ENCODE results near the gene NPTXR. TPM values are rescaled to one million over a fixed set of nuclear protein-coding genes. Genes with fewer than 3 reads are reported as not detected.
A peak's percentile ranks its signal among the peaks of the same experiment; 100 is the strongest.

The NPTXR gene
- total and polyA plus RNA-seq, 10 donors, result 0.24 to 11.5 (median 4.7) TPM

DNA sequence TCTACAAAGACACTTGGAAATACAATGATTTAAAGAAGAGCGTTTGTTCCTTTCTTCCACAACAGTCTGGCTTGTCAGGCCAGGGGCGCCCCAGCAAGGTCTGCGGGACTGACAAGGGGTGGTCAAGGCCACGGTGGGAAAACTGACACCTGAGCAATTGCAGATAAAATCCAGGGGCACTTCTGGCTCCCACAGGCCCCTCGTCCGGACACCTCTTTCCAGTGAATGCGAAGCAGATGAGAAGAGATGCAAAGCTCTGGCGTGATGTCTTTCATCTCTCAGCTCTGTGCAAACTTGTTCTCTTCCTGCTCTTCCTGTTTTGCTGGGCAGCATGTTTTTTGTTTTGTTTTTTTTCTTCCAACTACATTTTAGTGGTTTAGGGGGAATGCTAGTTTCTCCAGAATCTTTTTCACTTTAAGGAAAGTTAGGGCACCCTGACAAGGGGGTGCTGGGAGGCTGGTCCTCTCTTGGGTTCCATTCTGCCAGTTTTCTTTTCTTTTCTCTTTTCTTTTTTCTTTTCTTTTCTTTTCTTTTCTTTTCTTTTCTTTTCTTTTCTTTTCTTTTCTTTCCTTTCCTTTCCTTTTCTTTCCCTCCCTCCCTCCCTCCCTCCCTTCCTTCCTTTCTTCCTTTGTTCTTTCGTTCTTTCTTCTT, 39.3 kb upstream of the NPTXR start:
- intact Hi-C loops (cut with DNase I; ENCODE audit: low total_unique reads), result no loop called here
- H3K27ac ChIP-seq, result peak overlapping the region in 6 of 8 donors; percentile 7 to 68 (median 64)
- no peak for TF ChIP-seq POLR2A (IDR thresholded peaks at IDR 0.05)
- no peak for TF ChIP-seq POLR2AphosphoS5 (IDR thresholded peaks at IDR 0.05)
- TF ChIP-seq, protein P1, sequence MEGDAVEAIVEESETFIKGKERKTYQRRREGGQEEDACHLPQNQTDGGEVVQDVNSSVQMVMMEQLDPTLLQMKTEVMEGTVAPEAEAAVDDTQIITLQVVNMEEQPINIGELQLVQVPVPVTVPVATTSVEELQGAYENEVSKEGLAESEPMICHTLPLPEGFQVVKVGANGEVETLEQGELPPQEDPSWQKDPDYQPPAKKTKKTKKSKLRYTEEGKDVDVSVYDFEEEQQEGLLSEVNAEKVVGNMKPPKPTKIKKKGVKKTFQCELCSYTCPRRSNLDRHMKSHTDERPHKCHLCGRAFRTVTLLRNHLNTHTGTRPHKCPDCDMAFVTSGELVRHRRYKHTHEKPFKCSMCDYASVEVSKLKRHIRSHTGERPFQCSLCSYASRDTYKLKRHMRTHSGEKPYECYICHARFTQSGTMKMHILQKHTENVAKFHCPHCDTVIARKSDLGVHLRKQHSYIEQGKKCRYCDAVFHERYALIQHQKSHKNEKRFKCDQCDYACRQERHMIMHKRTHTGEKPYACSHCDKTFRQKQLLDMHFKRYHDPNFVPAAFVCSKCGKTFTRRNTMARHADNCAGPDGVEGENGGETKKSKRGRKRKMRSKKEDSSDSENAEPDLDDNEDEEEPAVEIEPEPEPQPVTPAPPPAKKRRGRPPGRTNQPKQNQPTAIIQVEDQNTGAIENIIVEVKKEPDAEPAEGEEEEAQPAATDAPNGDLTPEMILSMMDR (IDR thresholded peaks at IDR 0.05 in 8 of 11, conservative IDR thresholded peaks at IDR 0.05 in 3 of 11), result no peak
- H3K4me1 ChIP-seq, result peaks cover 0 to 27% (median 6%) of the 10 kb centered on the region in 6 donors
- H3K27me3 ChIP-seq (replicated peaks in 1 of 7), result no peaks in the 10 kb centered on the region
- no peak overlapping the region for H3K4me3 ChIP-seq
- no peaks in the 10 kb centered on the region for H3K9me3 ChIP-seq
- no peak for DNase-seq
- WGBS, 5 donors, result 41 to 57% (median 55%) methylated on average over 9 of the region's 9 CpGs
- no peaks in the 10 kb centered on the region for H3K36me3 ChIP-seq

DNA sequence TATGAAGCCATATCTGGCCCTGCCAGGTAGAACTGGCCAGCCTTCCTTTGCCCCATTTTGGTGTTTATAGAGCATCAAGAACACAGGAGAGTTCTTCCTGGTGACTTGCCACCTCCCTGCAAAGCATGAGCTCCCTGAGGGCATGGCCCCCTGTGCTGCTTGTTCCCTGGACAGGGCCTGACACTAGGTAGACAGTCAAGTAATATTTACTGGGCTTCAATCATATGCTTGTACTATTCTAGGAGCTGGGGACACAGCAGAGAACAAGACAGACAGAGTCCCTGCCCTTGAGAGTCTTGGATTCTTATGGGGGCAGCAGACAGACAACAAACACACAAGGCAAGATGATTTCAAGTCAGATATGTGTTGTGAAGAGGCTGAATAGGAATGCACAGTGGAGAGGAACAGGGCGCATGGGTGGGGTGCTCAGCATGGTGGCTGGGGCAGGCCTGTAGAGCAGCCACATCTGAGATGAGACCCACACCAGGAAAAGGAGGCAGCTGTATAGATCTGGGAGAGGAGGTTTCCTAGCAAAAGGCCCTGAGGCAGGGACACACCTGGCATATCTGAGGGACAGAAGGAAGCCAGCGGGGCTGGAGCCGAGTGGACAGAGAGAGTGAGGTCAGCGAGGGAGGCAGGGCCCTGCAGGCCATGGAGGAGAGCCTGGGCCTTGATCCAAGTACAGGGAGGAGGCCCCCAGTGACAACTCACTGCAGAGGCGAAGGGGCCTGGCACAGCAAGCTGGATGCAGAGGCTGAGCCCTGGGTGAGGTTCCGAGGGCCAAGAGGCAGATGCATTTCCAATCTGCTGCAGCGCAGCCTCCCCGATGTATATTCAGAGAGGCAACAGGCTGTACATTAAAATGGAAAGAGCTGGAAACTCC, 38.4 kb upstream of the NPTXR start:
- Histone ChIP-seq H3K27me3 (replicated peaks in 1 of 7) (no peaks in the 10 kb centered on the region), H3K27ac (peak overlapping the region in 6 of 8 donors; percentile 53 to 68 (median 64)), H3K4me3 (no peak overlapping the region), H3K36me3 (no peaks in the 10 kb centered on the region), H3K9me3 (no peaks in the 10 kb centered on the region), H3K4me1 (peaks cover 0 to 27% (median 6%) of the 10 kb centered on the region in 6 donors)
- TF ChIP-seq POLR2AphosphoS5 (IDR thresholded peaks at IDR 0.05) (peak in 1 of 3 donors; percentile 45), POLR2A (IDR thresholded peaks at IDR 0.05) (no peak)
- no peak for DNase-seq
- intact Hi-C loops (cut with DNase I; ENCODE audit: low total_unique reads), result no loop called here
- whole genome bisulfite sequencing, 5 donors, result 55 to 89% (median 71%) methylated on average over 7 to 8 of the region's 8 CpGs

DNA sequence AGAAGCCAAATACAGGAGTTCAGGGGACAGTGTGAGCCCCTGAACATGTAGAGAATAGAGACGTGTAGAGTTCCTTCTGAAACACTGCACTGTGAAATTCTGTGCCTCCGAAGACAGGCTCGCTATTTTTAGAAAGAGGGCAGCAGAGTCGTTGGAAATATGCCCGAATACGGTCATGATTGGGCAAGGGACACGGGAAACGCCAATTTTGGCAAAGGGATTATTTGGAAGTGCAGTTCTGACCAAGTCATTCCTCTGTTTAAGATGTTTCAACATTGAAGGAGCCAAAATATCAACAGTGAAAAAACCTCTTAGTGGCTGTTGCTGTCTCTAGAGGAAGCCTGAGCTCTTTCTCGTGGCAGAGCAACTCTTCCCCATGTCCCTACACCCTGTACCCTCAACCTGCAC, 37.6 kb upstream of the NPTXR start:
- H3K4me3 ChIP-seq, result no peak overlapping the region
- no peaks in the 10 kb centered on the region for H3K9me3 ChIP-seq
- no peaks in the 10 kb centered on the region for H3K36me3 ChIP-seq
- TF ChIP-seq POLR2AphosphoS5 (IDR thresholded peaks at IDR 0.05), result peak in 1 of 3 donors; percentile 63
- no peak for TF ChIP-seq POLR2A (IDR thresholded peaks at IDR 0.05)
- WGBS, 5 donors, result 17 to 32% (median 21%) methylated on average over 9 of the region's 9 CpGs
- H3K27ac ChIP-seq, result peak overlapping the region in 6 of 8 donors; percentile 53 to 68 (median 64)
- H3K4me1 ChIP-seq, result peaks cover 0 to 27% (median 6%) of the 10 kb centered on the region in 6 donors
- DNase-seq, result no peak
- H3K27me3 ChIP-seq (replicated peaks in 1 of 7), result no peaks in the 10 kb centered on the region
- intact Hi-C loops (cut with DNase I; ENCODE audit: low total_unique reads), result no loop called here

DNA sequence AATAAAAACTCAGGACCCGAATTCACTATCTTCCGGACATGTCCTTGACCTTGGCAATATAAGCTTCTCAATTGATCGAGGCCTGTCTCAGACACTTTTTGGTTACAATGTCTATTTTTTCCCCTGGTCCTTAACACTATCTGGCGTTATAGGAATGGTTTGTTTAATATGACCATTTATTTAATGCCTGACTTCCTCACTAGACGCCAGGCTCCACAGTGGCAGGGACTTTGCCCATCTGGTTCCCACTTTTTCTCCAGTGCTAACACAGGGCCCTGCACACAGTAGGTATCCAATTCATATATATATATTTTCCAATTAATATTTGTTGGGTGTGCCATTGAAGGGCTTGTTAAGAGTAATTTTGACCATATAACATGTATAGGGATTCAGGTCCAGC, 36.1 kb upstream of the NPTXR start:
- Histone ChIP-seq H3K4me1 (peaks cover 0 to 27% (median 6%) of the 10 kb centered on the region in 6 donors), H3K9me3 (no peaks in the 10 kb centered on the region), H3K27me3 (replicated peaks in 1 of 7) (no peaks in the 10 kb centered on the region), H3K4me3 (no peak overlapping the region), H3K36me3 (no peaks in the 10 kb centered on the region), H3K27ac (no peak overlapping the region)
- no peak for DNase-seq
- WGBS, 5 donors, result 76 to 90% (median 87%) methylated on average over 5 of the region's 5 CpGs
- TF ChIP-seq, protein P1 (IDR thresholded peaks at IDR 0.05 in 8 of 11, conservative IDR thresholded peaks at IDR 0.05 in 3 of 11), result no peak
- TF ChIP-seq POLR2AphosphoS5 (IDR thresholded peaks at IDR 0.05) (no peak), POLR2A (IDR thresholded peaks at IDR 0.05) (no peak)
- intact Hi-C loops (cut with DNase I; ENCODE audit: low total_unique reads), result no loop called here

Data from spleen (tissue), 11 donors.